NCI-H774 (cell line): ENCODE data around the gene RASSF1.
"Not testable (repeated sequence)": the region's sequence is repeated elsewhere in the genome, so short reads cannot be mapped to it uniquely, and the experiment has no call there.

ENCODE experiments used
- DNase-seq: peaks from one replicate; lab custom pipeline; 2025; lab: John Stamatoyannopoulos, UW

RASSF1 gene

DNA sequence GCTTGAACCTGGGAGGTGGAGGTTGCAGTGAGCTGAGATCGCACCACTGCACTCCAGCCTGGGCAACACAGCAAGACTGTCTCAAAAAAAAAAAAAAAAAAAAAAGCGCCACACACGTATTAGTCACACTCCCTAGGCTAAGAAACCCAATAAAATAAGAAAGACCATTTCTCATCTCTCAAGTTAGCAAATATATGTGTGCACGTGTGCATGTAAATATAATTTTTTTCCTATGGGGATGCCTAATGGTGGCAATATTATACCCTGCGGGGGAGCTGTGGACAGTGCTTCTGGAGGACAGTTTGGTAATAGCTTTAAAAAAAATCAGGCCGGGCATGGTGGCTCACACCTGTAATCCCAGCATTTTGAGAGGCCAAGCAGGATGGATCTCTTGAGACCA, 56.5 kb downstream of the RASSF1 start:
- DNase-seq, result not testable (repeated sequence)
